ENCODE measurements around the gene SELENOM. TPM values are rescaled to one million over a fixed set of nuclear protein-coding genes. Genes with fewer than 3 reads are reported as not detected.
A peak's percentile ranks its signal among the peaks of the same experiment; 100 is the strongest.

SELENOM gene
- total RNA-seq, 1 donor from 2014 or later, result 228 TPM

GRCh38 chr22:31092161-31092560 lies 15.2 kb downstream of the SELENOM start:
- no peak overlapping the region for H3K4me3 Mint-ChIP-seq (ENCODE audit: unreplicated experiment)
- H3K4me1 Mint-ChIP-seq (ENCODE audit: low read depth), result no peaks in the 10 kb centered on the region
- no peaks in the 10 kb centered on the region for H3K9me3 Mint-ChIP-seq (ENCODE audit: low read depth)

GRCh38 chr22:31091106-31091975 lies 16.0 kb downstream of the SELENOM start:
- H3K36me3 Mint-ChIP-seq (ENCODE audit: low read depth), result peaks cover 19% of the 10 kb centered on the region
- TF ChIP-seq CTCF (IDR thresholded peaks at IDR 0.05), result no peak

More at GRCh38 chr22:31092161-31092560, 15.2 kb downstream of the SELENOM start:
- DNase-seq (ENCODE audit: low spot score), result no peak
- Mint-ChIP-seq H3K36me3 (ENCODE audit: low read depth) (peaks cover 24% of the 10 kb centered on the region), H3K27ac (ENCODE audit: unreplicated experiment) (no peak overlapping the region), H3K27me3 (ENCODE audit: low read depth) (no peaks in the 10 kb centered on the region)
- TF ChIP-seq CTCF (IDR thresholded peaks at IDR 0.05), result no peak

GRCh38 chr22:31090217-31091085 lies 16.9 kb downstream of the SELENOM start:
- Mint-ChIP-seq H3K27me3 (ENCODE audit: low read depth) (no peaks in the 10 kb centered on the region), H3K36me3 (ENCODE audit: low read depth) (peaks cover 11% of the 10 kb centered on the region), H3K9me3 (ENCODE audit: low read depth) (no peaks in the 10 kb centered on the region), H3K4me1 (ENCODE audit: low read depth) (peaks cover under 1% of the 10 kb centered on the region), H3K4me3 (ENCODE audit: unreplicated experiment) (no peak overlapping the region), H3K27ac (ENCODE audit: unreplicated experiment) (peak overlapping the region; percentile 41)
- TF ChIP-seq CTCF (IDR thresholded peaks at IDR 0.05), result no peak
- DNase-seq (ENCODE audit: low spot score), result no peak

More at GRCh38 chr22:31091106-31091975, 16.0 kb downstream of the SELENOM start:
- DNase-seq (ENCODE audit: low spot score), result no peak
- no peak overlapping the region for H3K4me3 Mint-ChIP-seq (ENCODE audit: unreplicated experiment)
- no peaks in the 10 kb centered on the region for H3K9me3 Mint-ChIP-seq (ENCODE audit: low read depth)
- H3K4me1 Mint-ChIP-seq (ENCODE audit: low read depth), result no peaks in the 10 kb centered on the region
- H3K27me3 Mint-ChIP-seq (ENCODE audit: low read depth), result no peaks in the 10 kb centered on the region
- no peak overlapping the region for H3K27ac Mint-ChIP-seq (ENCODE audit: unreplicated experiment)

- Mint-ChIP-seq H3K27ac (ENCODE audit: unreplicated experiment) (no peak overlapping the region), H3K36me3 (ENCODE audit: low read depth) (peaks cover 6% of the 10 kb centered on the region), H3K4me3 (ENCODE audit: unreplicated experiment) (no peak overlapping the region), H3K27me3 (ENCODE audit: low read depth) (no peaks in the 10 kb centered on the region), H3K9me3 (ENCODE audit: low read depth) (no peaks in the 10 kb centered on the region), H3K4me1 (ENCODE audit: low read depth) (peaks cover 5% of the 10 kb centered on the region)
- peak; percentile 84 for TF ChIP-seq CTCF (IDR thresholded peaks at IDR 0.05)
- no peak for DNase-seq (ENCODE audit: low spot score)
Observed at GRCh38 chr22:31089160-31090100, 17.9 kb downstream of the SELENOM start.

Data from chondrocyte (in vitro differentiated cells).